ENCODE results near the gene OMA1.

Gene OMA1

DNA sequence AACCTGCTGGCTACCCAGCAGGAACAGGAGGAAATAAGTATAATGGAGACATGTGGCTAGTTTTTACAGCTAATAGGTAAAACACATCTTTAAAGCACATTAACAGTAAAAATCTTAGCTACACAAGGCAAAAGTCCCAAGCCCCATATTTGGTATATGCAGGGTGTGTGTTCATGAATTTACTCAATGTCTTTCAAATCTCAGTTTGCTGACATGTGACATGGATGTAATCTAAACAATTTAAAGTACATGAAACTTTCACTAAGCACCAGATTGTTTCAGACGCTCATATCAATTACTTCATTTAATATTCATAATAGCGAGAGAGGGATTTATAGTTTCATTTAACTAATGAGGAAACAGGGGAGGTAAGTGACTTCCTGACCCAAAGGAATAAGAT is 26.6 kb upstream of the OMA1 start:
- TF ChIP-seq, protein P1, sequence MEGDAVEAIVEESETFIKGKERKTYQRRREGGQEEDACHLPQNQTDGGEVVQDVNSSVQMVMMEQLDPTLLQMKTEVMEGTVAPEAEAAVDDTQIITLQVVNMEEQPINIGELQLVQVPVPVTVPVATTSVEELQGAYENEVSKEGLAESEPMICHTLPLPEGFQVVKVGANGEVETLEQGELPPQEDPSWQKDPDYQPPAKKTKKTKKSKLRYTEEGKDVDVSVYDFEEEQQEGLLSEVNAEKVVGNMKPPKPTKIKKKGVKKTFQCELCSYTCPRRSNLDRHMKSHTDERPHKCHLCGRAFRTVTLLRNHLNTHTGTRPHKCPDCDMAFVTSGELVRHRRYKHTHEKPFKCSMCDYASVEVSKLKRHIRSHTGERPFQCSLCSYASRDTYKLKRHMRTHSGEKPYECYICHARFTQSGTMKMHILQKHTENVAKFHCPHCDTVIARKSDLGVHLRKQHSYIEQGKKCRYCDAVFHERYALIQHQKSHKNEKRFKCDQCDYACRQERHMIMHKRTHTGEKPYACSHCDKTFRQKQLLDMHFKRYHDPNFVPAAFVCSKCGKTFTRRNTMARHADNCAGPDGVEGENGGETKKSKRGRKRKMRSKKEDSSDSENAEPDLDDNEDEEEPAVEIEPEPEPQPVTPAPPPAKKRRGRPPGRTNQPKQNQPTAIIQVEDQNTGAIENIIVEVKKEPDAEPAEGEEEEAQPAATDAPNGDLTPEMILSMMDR (IDR thresholded peaks at IDR 0.05) = no peak
- Histone ChIP-seq H3K9me3 (no peaks in the 10 kb centered on the region), H3K36me3 (no peaks in the 10 kb centered on the region), H3K4me1 (ENCODE audit: control insufficient read depth in 1 of 2, insufficient read depth in 1 of 2, low read depth in 1 of 2, low read length in 1 of 2) (peaks cover 69% of the 10 kb centered on the region in 2 experiments), H3K27me3 (no peaks in the 10 kb centered on the region), H3K27ac (peak overlapping the region; percentile 79), H3K4me3 (ENCODE audit: low read depth in 1 of 2, low read length in 1 of 2) (no peak overlapping the region)

DNA sequence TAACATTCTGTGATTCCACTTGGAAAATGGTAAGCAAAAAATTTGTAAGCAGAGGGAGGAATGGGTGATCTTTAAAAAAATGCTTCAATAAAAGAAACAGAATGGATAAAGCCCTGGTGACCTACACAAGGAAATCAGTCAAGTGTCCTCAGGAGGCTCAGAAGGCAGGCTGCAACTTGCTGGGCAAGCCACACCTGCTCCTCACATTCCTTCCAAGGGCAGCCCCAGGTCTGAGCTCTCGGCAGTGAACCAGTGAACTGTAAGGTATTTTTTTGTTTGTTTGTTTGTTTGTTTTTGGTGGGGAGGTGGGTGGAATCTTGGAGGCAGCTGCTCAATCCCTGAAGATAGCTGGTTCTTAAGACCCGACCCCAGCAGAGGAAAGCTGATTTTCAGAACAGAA is 26.2 kb upstream of the OMA1 start:
- no peak overlapping the region for H3K4me3 ChIP-seq (ENCODE audit: low read depth in 1 of 2, low read length in 1 of 2)
- TF ChIP-seq, protein P1 (IDR thresholded peaks at IDR 0.05) = no peak
- no peaks in the 10 kb centered on the region for H3K9me3 ChIP-seq
- H3K36me3 ChIP-seq = no peaks in the 10 kb centered on the region
- H3K27me3 ChIP-seq = no peaks in the 10 kb centered on the region
- H3K4me1 ChIP-seq (ENCODE audit: control insufficient read depth in 1 of 2, insufficient read depth in 1 of 2, low read depth in 1 of 2, low read length in 1 of 2) = peaks cover 65% of the 10 kb centered on the region in 2 experiments
- peak overlapping the region; percentile 79 for H3K27ac ChIP-seq

GRCh38 chr1:58571616-58572015 is 25.1 kb upstream of the OMA1 start:
- H3K27me3 ChIP-seq = no peaks in the 10 kb centered on the region
- no peak overlapping the region for H3K4me3 ChIP-seq (ENCODE audit: low read depth in 1 of 2, low read length in 1 of 2)
- TF ChIP-seq, protein P1 (IDR thresholded peaks at IDR 0.05) = no peak

GRCh38 chr1:58570817-58571216 is 24.3 kb upstream of the OMA1 start:
- no peaks in the 10 kb centered on the region for H3K36me3 ChIP-seq
- H3K4me3 ChIP-seq (ENCODE audit: low read depth in 1 of 2, low read length in 1 of 2) = no peak overlapping the region
- no peaks in the 10 kb centered on the region for H3K9me3 ChIP-seq
- peak overlapping the region; percentile 26 for H3K27ac ChIP-seq
- TF ChIP-seq, protein P1 (IDR thresholded peaks at IDR 0.05) = no peak
- no peaks in the 10 kb centered on the region for H3K27me3 ChIP-seq
- peaks cover 52 to 57% of the 10 kb centered on the region in 2 experiments for H3K4me1 ChIP-seq (ENCODE audit: control insufficient read depth in 1 of 2, insufficient read depth in 1 of 2, low read depth in 1 of 2, low read length in 1 of 2)

More at GRCh38 chr1:58571616-58572015, 25.1 kb upstream of the OMA1 start:
- H3K27ac ChIP-seq = peak overlapping the region; percentile 26
- no peaks in the 10 kb centered on the region for H3K36me3 ChIP-seq
- H3K4me1 ChIP-seq (ENCODE audit: control insufficient read depth in 1 of 2, insufficient read depth in 1 of 2, low read depth in 1 of 2, low read length in 1 of 2) = peaks cover 59% of the 10 kb centered on the region in 2 experiments
- no peaks in the 10 kb centered on the region for H3K9me3 ChIP-seq

DNA sequence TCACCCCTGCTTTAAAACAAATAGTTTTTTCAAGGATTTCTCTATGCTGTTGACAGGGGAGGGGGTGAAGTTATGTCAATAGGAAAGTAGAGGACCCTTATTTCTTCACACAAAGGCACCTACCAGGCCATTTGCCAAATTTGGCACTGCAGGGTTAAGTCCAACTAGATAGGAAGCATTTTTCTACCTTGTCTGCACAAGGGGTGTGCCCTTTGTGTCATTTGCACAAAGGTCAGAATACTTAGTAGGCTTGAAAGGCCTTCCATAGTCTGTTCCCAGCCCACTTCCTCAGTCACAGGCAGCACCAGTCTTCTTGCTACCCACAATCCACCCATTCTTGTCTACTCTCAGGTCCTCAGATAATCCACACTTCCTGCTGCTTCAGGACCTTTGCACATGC is 23.6 kb upstream of the OMA1 start:
- H3K4me1 ChIP-seq (ENCODE audit: control insufficient read depth in 1 of 2, insufficient read depth in 1 of 2, low read depth in 1 of 2, low read length in 1 of 2) = peaks cover 45 to 50% of the 10 kb centered on the region in 2 experiments
- H3K27ac ChIP-seq = peak overlapping the region; percentile 26
- no peaks in the 10 kb centered on the region for H3K27me3 ChIP-seq
- no peaks in the 10 kb centered on the region for H3K9me3 ChIP-seq
- no peak overlapping the region for H3K4me3 ChIP-seq (ENCODE audit: low read depth in 1 of 2, low read length in 1 of 2)
- TF ChIP-seq, protein P1 (IDR thresholded peaks at IDR 0.05) = no peak
- no peaks in the 10 kb centered on the region for H3K36me3 ChIP-seq

DNA sequence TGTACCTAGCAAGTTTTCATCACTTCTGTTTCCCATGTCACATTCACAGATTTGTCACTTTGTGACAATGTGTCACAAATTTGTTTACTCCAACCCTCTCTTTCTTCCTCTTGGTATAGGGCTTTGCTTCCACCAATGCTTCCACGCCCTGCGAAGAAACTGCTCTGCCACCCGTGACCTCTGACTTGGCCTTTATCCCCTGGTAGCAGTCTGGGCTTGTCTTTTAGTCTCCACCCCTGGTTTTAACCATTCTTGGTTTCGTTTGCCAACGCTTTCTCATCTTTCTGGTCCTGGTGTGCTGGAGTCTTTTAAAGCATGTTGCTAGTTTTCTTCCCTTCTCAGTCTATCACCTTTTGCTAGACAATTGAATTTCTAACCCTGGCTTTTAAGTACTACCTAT is 22.4 kb upstream of the OMA1 start:
- Histone ChIP-seq H3K9me3 (no peaks in the 10 kb centered on the region), H3K27ac (no peak overlapping the region), H3K27me3 (no peaks in the 10 kb centered on the region), H3K4me3 (ENCODE audit: low read depth in 1 of 2, low read length in 1 of 2) (no peak overlapping the region), H3K36me3 (no peaks in the 10 kb centered on the region), H3K4me1 (ENCODE audit: control insufficient read depth in 1 of 2, insufficient read depth in 1 of 2, low read depth in 1 of 2, low read length in 1 of 2) (peaks cover 33 to 38% of the 10 kb centered on the region in 2 experiments)
- TF ChIP-seq, protein P1 (IDR thresholded peaks at IDR 0.05) = no peak

Data from neutrophil (primary cell).